Measurements from ENCODE around the gene ATP11A.

DNA sequence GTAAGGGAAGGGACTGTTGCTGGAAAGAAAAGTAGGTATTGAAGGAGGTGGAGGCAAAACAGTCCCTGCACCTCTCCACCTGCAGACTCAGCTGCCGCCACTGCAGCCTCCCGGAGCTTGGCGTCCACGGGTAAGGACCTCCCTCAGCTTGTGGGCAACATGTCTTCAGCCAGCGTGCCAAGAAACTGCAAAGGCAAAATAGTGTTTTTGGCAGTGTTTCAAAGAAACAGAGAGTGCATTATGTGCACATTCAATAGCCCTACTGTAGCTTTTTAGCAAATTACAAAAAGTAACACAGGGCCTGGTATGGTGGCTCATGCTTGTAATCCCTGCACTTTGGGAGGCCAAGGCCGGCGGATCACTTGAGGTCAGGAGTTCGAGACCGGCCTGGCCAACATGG lies 57.4 kb downstream of the ATP11A start:
- TF ChIP-seq, protein P1, sequence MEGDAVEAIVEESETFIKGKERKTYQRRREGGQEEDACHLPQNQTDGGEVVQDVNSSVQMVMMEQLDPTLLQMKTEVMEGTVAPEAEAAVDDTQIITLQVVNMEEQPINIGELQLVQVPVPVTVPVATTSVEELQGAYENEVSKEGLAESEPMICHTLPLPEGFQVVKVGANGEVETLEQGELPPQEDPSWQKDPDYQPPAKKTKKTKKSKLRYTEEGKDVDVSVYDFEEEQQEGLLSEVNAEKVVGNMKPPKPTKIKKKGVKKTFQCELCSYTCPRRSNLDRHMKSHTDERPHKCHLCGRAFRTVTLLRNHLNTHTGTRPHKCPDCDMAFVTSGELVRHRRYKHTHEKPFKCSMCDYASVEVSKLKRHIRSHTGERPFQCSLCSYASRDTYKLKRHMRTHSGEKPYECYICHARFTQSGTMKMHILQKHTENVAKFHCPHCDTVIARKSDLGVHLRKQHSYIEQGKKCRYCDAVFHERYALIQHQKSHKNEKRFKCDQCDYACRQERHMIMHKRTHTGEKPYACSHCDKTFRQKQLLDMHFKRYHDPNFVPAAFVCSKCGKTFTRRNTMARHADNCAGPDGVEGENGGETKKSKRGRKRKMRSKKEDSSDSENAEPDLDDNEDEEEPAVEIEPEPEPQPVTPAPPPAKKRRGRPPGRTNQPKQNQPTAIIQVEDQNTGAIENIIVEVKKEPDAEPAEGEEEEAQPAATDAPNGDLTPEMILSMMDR (IDR thresholded peaks at IDR 0.05), result no peak
- TF ChIP-seq EP300 (IDR thresholded peaks at IDR 0.05) (no peak), POLR2A (IDR thresholded peaks at IDR 0.05) (no peak)
